Heart right ventricle (tissue), 16 donors: ENCODE results near the gene LSM3. TPM values are rescaled to one million over a fixed set of nuclear protein-coding genes. Genes with fewer than 3 reads are reported as not detected.

ENCODE experiments used
- ATAC-seq, 8 donors: fragments of 200-7000 bp; cut with Tn5 transposase; one replicate each; pipeline ENCODE4 v1.9.1; 2020; ENCODE audit warnings: mild to moderate bottlenecking in 8 of 8, moderate library complexity in 8 of 8, moderate number of reproducible peaks in 1 of 8
- DNase-seq, 2 donors: peaks; one replicate each; pipeline ENCODE4 v3.0.0-alpha.2; 2020
- H3K27ac ChIP-seq, 10 donors: fragments of 200-600 bp; sonication (generic) in 2 of 10; one replicate each; pipeline versions ENCODE4 v1.5.0 to v1.8.0; 2020 to 2022; ENCODE audit warnings: mild to moderate bottlenecking in 3 of 10
- H3K27me3 ChIP-seq, 7 donors: fragments of 200-600 bp; one replicate each; pipeline ENCODE4 v1.8.0; 2021 to 2022; ENCODE audit warnings: mild to moderate bottlenecking in 2 of 7
- H3K36me3 ChIP-seq, 9 donors: fragments of 200-600 bp; sonication (generic) in 1 of 9; one replicate each; pipeline versions ENCODE4 v1.5.0 to v1.8.0; 2020 to 2022; ENCODE audit warnings: mild to moderate bottlenecking in 2 of 9
- H3K4me1 ChIP-seq, 9 donors: fragments of 200-600 bp; sonication (generic) in 1 of 9; one replicate each; pipeline versions ENCODE4 v1.5.0 to v1.8.0; 2020 to 2022; ENCODE audit warnings: mild to moderate bottlenecking in 4 of 9
- H3K4me3 ChIP-seq, 10 donors: fragments of 200-600 bp; sonication (generic) in 2 of 10; one replicate each; pipeline versions ENCODE4 v1.5.0 to v1.8.0; 2020 to 2022; ENCODE audit warnings: mild to moderate bottlenecking in 7 of 10, moderate library complexity in 2 of 10
- H3K9me3 ChIP-seq, 11 donors: fragments of 200-600 bp in 10 of 11; sonication (generic) in 2 of 11; one replicate each; pipeline versions ENCODE4 v1.5.0 to v1.8.0; 2013 to 2022; ENCODE audit warnings: mild to moderate bottlenecking in 2 of 11, control low read depth in 1 of 11, moderate library complexity in 1 of 11
- CTCF ChIP-seq, 9 donors: fragments of 200-600 bp; sonication (generic) in 2 of 9; IDR thresholded peaks; one replicate each; pipeline versions ENCODE4 v1.5.0 to v1.8.0; 2021 to 2022; ENCODE audit warnings: antibody characterized with exemption in 9 of 9, mild to moderate bottlenecking in 5 of 9, moderate library complexity in 1 of 9
- WGBS, 2 donors: extraction: QIAGEN DNeasy Blood & Tissue Kit; methylation state at CpG; one replicate each; pipeline ENCODE4 v1.1.7; 2013; ENCODE audit warnings: inconsistent platforms in 1 of 2; 5-methylcytosine and 5-hydroxymethylcytosine counted together
- intact Hi-C, 10 donors: fragments of 100-400 bp; cut with DNase I; formaldehyde crosslinking; loops; one replicate each; pipeline versions ENCODE4 v1.11.1 to v1.14.2; 2022
- polyA plus RNA-seq, 2 donors: library from polyadenylated mRNA; stranded (reverse); fragments of 200-250 nt; gene quantifications; one replicate each; pipeline ENCODE4 v1.2.3, GENCODE V29; 2013
- total RNA-seq, 10 donors: library from RNA; stranded (reverse); fragmentation: NEBNext Ultra II Directional in 3 of 10; extraction: Animal tissue kit (Norgen Biotek cat#: 25700) in 3 of 10; gene quantifications; one replicate each; pipeline versions ENCODE4 v1.2.1 to v1.2.4, GENCODE V29; 2021 to 2023
- donor health status: Arrhythmogenic right ventricular cardiomyopathy.
- donor health status: ischemic (EF 13 %, LVEDD 7.1; RV severe dilation, severe dysfunction).
- donor health status: healthy with polysubstance abuse.
- donor health status: DM: no; HTN: yes; CAD: no.
- donor health status: DM: no; HTN: no; CAD: no.
- donor health status: ischemic (EF 25% LVEDD 6.9; RV normal size, moderate dysfunction).
- donor health status: ischemic (EF 25% LVEDD 5.7; RV mildly dilated, moderate dysfunction).
- donor health status: healthy.
- donor health status: DM: yes; HTN: yes; CAD: no.
- donor health status: Ischemic cardiomyopathy.
- donor health status: ischemic (EF 35%, LVEDD 5.7; RV mildly dilated, moderate dysfunction).
- donor health status: nonischemic (EF 11% LVEDD 7.7; RV severe dilation, severe dysfunction).
- donor health status: DM: yes; HTN: yes; CAD: no.
- donor health status: PGD.
- donor health status: ischemic (EF 29% LVEDD 5.4; RV normal size, mild dysfunction).
- donor health status: nonischemic (EF 23%, LVEDD 6.1; RV moderate dilation, normal function).

LSM3 gene
- total and polyA plus RNA-seq, 12 donors, result 5.6 to 18.0 (median 15.2) TPM

GRCh38 chr3:14235003-14235911 lies 56.6 kb downstream of the LSM3 start:
- ATAC-seq (peak in 2 of 8 donors; percentile 0 to 8), DNase-seq (no peak)
- Histone ChIP-seq H3K36me3 (no peaks in the 10 kb centered on the region), H3K4me1 (peaks cover 0 to 58% (median 29%) of the 10 kb centered on the region in 9 donors), H3K4me3 (no peak overlapping the region), H3K27ac (peak overlapping the region in 9 of 10 donors; percentile 26 to 92 (median 83)), H3K9me3 (peaks cover 0 to 14% (median 0%) of the 10 kb centered on the region in 11 donors), H3K27me3 (peaks cover 0 to 12% (median 0%) of the 10 kb centered on the region in 7 donors)
- TF ChIP-seq CTCF (IDR thresholded peaks at IDR 0.05), result no peak
- intact Hi-C loops, result loop anchor here in 1 of 10 donors (2.0 kb wide), 1 partner anchor 30 kb away; no protein-coding TSS in a partner anchor
- WGBS, 2 donors, result 24 to 32% methylated on average over 4 of the region's 4 CpGs

GRCh38 chr3:14235912-14236295 lies 57.3 kb downstream of the LSM3 start:
- H3K4me3 ChIP-seq, result no peak overlapping the region
- H3K9me3 ChIP-seq, result peaks cover 0 to 14% (median 0%) of the 10 kb centered on the region in 11 donors
- intact Hi-C loops, result loop anchor here in 1 of 10 donors (2.0 kb wide), 1 partner anchor 31 kb away; no protein-coding TSS in a partner anchor
- H3K4me1 ChIP-seq, result peaks cover 0 to 58% (median 29%) of the 10 kb centered on the region in 9 donors
- TF ChIP-seq CTCF (IDR thresholded peaks at IDR 0.05), result peak in 3 of 9 donors; percentile 32 to 47 (median 45)
- H3K27me3 ChIP-seq, result peaks cover 0 to 16% (median 0%) of the 10 kb centered on the region in 7 donors
- peak; percentile 65 to 81 (median 75) for ATAC-seq
- peak; percentile 63 to 89 for DNase-seq
- peak overlapping the region in 8 of 10 donors; percentile 26 to 92 (median 84) for H3K27ac ChIP-seq
- no peaks in the 10 kb centered on the region for H3K36me3 ChIP-seq
- 19 to 39% methylated on average over 8 of the region's 8 CpGs for WGBS, 2 donors

- Histone ChIP-seq H3K27me3 (peaks cover 0 to 16% (median 0%) of the 10 kb centered on the region in 7 donors), H3K36me3 (no peaks in the 10 kb centered on the region), H3K4me1 (peaks cover 0 to 58% (median 26%) of the 10 kb centered on the region in 9 donors), H3K9me3 (peaks cover 0 to 14% (median 0%) of the 10 kb centered on the region in 11 donors), H3K4me3 (no peak overlapping the region), H3K27ac (peak overlapping the region in 6 of 10 donors; percentile 6 to 92 (median 86))
- ATAC-seq (no peak), DNase-seq (no peak)
- intact Hi-C loops, result no loop called here
- TF ChIP-seq CTCF (IDR thresholded peaks at IDR 0.05), result no peak
- 49 to 56% methylated on average over 3 of the region's 3 CpGs for WGBS, 2 donors
Measured at GRCh38 chr3:14236902-14237301, 58.3 kb downstream of the LSM3 start.

- Histone ChIP-seq H3K27ac (peak overlapping the region in 5 of 10 donors; percentile 6 to 90 (median 83)), H3K4me3 (no peak overlapping the region), H3K9me3 (peaks cover 0 to 14% (median 0%) of the 10 kb centered on the region in 11 donors), H3K4me1 (peaks cover 0 to 53% (median 20%) of the 10 kb centered on the region in 9 donors), H3K27me3 (peaks cover 0 to 17% (median 0%) of the 10 kb centered on the region in 7 donors), H3K36me3 (no peaks in the 10 kb centered on the region)
- WGBS, 2 donors, result 64 to 73% methylated on average over 6 of the region's 6 CpGs
- DNase-seq (peak in 1 of 2 donors; percentile 45), ATAC-seq (no peak)
- intact Hi-C loops, result no loop called here
- no peak for TF ChIP-seq CTCF (IDR thresholded peaks at IDR 0.05)
Measured at GRCh38 chr3:14237457-14237856, 58.8 kb downstream of the LSM3 start.
